ENCODE measurements around the gene YAP1. TPM values are rescaled to one million over a fixed set of nuclear protein-coding genes. Genes with fewer than 3 reads are reported as not detected.

Gene YAP1
- total RNA-seq, 1 experiment from 2014 or later = 158 TPM

DNA sequence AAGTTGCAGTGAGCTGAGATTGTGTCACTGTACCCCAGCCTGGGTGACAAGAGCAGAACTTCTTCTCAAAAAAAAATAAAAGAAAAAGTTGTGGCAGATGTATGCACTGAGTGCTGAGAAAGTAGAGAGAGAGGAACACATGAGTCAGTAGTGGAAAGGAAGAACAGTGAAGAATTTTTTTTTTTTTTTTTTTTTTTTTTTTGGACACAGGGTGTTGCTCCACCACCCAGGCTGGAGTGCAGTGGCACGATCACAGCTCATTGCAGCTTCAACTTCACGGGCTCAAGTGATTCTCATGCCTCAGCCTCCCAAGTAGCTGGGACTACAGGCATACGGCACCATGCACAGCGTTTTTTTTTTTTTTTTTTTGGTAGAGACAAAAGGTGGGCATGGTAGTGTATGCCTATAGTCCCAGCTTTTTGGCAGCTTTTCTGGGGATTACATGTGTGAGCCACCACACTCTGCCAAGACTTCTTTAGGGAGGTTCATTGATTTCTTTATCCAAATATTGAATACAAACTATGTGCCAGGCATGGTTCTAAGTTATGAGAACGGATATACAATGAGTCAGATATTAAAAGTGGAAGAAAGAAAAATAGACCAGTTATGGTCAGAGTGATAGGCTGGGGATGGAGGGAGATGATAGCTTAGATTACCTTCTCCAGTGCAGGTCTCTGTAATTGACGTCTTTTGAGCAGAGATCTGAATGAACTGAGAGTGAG lies 62.0 kb downstream of the YAP1 start:
- BruUV-seq (replicated peaks) = no TSS peak
- Mint-ChIP-seq H3K4me3 (ENCODE audit: unreplicated experiment) (peak overlapping the region; percentile 13), H3K4me1 (ENCODE audit: insufficient read depth, unreplicated experiment) (peaks cover 38% of the 10 kb centered on the region), H3K27ac (ENCODE audit: low read depth, unreplicated experiment) (peak overlapping the region; percentile 58), H3K27me3 (ENCODE audit: insufficient read depth, unreplicated experiment) (no peaks in the 10 kb centered on the region), H3K36me3 (ENCODE audit: insufficient read depth, unreplicated experiment) (peaks cover 33% of the 10 kb centered on the region), H3K9me3 (ENCODE audit: unreplicated experiment) (no peaks in the 10 kb centered on the region)
- intact Hi-C loops (cut with micrococcal nuclease) = no loop called here
- DNase-seq (ENCODE audit: unreplicated experiment) = peak; percentile 69
- TF ChIP-seq, protein P1, sequence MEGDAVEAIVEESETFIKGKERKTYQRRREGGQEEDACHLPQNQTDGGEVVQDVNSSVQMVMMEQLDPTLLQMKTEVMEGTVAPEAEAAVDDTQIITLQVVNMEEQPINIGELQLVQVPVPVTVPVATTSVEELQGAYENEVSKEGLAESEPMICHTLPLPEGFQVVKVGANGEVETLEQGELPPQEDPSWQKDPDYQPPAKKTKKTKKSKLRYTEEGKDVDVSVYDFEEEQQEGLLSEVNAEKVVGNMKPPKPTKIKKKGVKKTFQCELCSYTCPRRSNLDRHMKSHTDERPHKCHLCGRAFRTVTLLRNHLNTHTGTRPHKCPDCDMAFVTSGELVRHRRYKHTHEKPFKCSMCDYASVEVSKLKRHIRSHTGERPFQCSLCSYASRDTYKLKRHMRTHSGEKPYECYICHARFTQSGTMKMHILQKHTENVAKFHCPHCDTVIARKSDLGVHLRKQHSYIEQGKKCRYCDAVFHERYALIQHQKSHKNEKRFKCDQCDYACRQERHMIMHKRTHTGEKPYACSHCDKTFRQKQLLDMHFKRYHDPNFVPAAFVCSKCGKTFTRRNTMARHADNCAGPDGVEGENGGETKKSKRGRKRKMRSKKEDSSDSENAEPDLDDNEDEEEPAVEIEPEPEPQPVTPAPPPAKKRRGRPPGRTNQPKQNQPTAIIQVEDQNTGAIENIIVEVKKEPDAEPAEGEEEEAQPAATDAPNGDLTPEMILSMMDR (IDR thresholded peaks at IDR 0.05; ENCODE audit: unreplicated experiment) = no peak
- ChIA-PET POLR2A (interaction anchor here (1.1 to 7.5 kb wide), 9 partner anchors 10 to 96 kb away, joined by 4 to 73 read pairs (median 7); no protein-coding TSS in a partner anchor), CTCF (interaction anchor here (0.6 to 2.1 kb wide), 7 partner anchors 27 to 312 kb away, joined by 3 to 6 read pairs (median 3); no protein-coding TSS in a partner anchor)

DNA sequence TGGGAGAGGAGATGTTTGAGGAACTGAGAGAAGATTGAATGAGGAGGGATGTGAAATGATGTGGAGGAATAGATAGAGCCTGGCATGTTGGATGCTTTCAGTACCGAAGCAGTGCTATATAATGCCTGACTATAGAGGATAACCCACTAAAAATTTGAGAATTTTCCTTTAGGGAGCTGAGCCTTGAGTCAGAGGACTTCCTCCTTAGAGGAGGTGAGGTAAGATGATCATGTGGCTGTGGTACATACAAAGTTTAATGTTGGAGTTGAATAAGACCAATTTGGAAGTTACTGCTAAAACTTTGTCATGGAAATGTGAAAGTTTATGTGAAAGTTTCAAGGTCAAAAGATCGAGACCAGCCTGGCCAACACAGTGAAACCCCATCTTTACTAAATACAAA lies 66.9 kb downstream of the YAP1 start:
- H3K4me1 Mint-ChIP-seq (ENCODE audit: insufficient read depth, unreplicated experiment) = peaks cover 43% of the 10 kb centered on the region
- TF ChIP-seq, protein P1 (IDR thresholded peaks at IDR 0.05; ENCODE audit: unreplicated experiment) = no peak
- no peaks in the 10 kb centered on the region for H3K27me3 Mint-ChIP-seq (ENCODE audit: insufficient read depth, unreplicated experiment)
- POLR2A ChIA-PET = interaction anchor here (0.5 to 3.9 kb wide), 10 partner anchors 15 to 92 kb away, joined by 3 to 46 read pairs (median 6); no protein-coding TSS in a partner anchor
- CTCF ChIA-PET = interaction anchor here (1.2 to 1.5 kb wide), 3 partner anchors 49 to 92 kb away, joined by 3 to 4 read pairs (median 4); no protein-coding TSS in a partner anchor
- no peak for DNase-seq (ENCODE audit: unreplicated experiment)
- H3K4me3 Mint-ChIP-seq (ENCODE audit: unreplicated experiment) = no peak overlapping the region
- H3K36me3 Mint-ChIP-seq (ENCODE audit: insufficient read depth, unreplicated experiment) = peaks cover 74% of the 10 kb centered on the region
- H3K27ac Mint-ChIP-seq (ENCODE audit: low read depth, unreplicated experiment) = peak overlapping the region; percentile 17
- peaks cover 7% of the 10 kb centered on the region for H3K9me3 Mint-ChIP-seq (ENCODE audit: unreplicated experiment)
- intact Hi-C loops (cut with micrococcal nuclease) = loop anchor here (5.0 kb wide), 1 partner anchor 315 kb away; no protein-coding TSS in a partner anchor
- BruUV-seq (replicated peaks) = no TSS peak

DNA sequence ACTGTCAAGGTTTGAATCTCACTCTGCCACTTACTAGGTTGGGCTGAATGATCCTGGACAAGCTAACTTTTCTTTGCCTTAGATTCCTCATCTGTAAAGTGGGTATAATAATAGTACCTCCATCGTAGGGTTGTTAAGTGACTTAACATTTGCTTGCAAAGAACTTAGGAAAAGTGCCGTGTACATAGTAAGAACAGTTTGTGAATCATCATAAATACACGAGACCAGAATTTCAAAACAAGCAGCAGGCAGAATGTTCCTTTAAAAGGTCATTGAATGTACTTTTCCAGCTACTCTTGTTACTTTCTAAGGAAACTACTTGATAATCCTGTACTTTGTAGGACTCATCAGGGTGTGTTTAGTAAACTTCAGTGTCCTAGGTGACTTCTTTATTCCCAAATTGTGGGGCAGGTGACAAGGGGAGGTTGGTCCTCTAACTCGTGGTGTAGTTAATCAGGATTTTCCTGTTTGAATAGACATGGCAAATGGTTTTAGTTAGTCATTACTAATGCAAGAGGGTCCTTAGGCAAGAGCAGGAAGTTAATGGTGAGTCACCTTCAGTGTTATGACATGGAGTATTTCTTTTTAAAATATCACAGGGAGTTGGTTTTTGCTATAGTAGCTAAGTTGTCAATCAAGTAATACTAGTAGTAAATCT lies 67.9 kb downstream of the YAP1 start:
- Mint-ChIP-seq H3K9me3 (ENCODE audit: unreplicated experiment) (peaks cover 7% of the 10 kb centered on the region), H3K4me3 (ENCODE audit: unreplicated experiment) (peak overlapping the region; percentile 49), H3K27me3 (ENCODE audit: insufficient read depth, unreplicated experiment) (no peaks in the 10 kb centered on the region), H3K27ac (ENCODE audit: low read depth, unreplicated experiment) (peak overlapping the region; percentile 17), H3K4me1 (ENCODE audit: insufficient read depth, unreplicated experiment) (peaks cover 38% of the 10 kb centered on the region), H3K36me3 (ENCODE audit: insufficient read depth, unreplicated experiment) (peaks cover 83% of the 10 kb centered on the region)
- DNase-seq (ENCODE audit: unreplicated experiment) = peak; percentile 92
- BruUV-seq (replicated peaks) = TSS peak; percentile 77
- intact Hi-C loops (cut with micrococcal nuclease) = loop anchor here (1.0 to 5.0 kb wide), 2 partner anchors 66 to 316 kb away; no protein-coding TSS in a partner anchor
- POLR2A ChIA-PET = interaction anchor here (0.6 to 3.9 kb wide), 34 partner anchors 8 to 263 kb away, joined by 3 to 46 read pairs (median 4); partner anchors contain the start of genes CEP126, CFAP300 and YAP1
- CTCF ChIA-PET = interaction anchor here (0.6 to 1.5 kb wide), 6 partner anchors 50 to 314 kb away, joined by 3 to 4 read pairs (median 3); partner anchors contain the start of gene YAP1
- TF ChIP-seq, protein P1 (IDR thresholded peaks at IDR 0.05; ENCODE audit: unreplicated experiment) = no peak

DNA sequence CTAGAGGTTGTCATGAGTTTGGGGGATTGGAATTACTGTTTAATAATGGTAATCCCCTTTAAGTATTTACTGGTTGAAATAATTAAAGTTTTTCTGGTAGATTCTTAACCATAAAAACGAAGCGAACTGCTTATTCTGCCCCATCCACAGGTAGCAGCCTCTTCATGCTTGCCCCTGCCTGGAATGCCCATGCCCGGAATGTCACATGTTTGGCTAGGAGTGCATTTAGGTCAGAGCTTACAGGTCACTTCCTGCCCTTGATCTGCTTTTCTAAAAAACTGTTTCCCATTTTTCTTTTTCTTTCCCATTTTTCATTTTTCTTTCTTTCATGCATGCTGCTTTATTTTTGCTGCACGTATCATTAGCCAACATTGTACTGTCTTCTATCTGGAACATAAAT lies 69.1 kb downstream of the YAP1 start:
- ChIA-PET POLR2A (interaction anchor here (0.9 to 3.9 kb wide), 13 partner anchors 9 to 170 kb away, joined by 3 to 46 read pairs (median 5); partner anchors contain the start of gene YAP1), CTCF (no interaction called here)
- DNase-seq (ENCODE audit: unreplicated experiment) = no peak
- Mint-ChIP-seq H3K9me3 (ENCODE audit: unreplicated experiment) (peaks cover 7% of the 10 kb centered on the region), H3K27me3 (ENCODE audit: insufficient read depth, unreplicated experiment) (no peaks in the 10 kb centered on the region), H3K4me1 (ENCODE audit: insufficient read depth, unreplicated experiment) (peaks cover 42% of the 10 kb centered on the region), H3K4me3 (ENCODE audit: unreplicated experiment) (peak overlapping the region; percentile 10), H3K27ac (ENCODE audit: low read depth, unreplicated experiment) (peak overlapping the region; percentile 57), H3K36me3 (ENCODE audit: insufficient read depth, unreplicated experiment) (peaks cover 88% of the 10 kb centered on the region)
- TF ChIP-seq, protein P1 (IDR thresholded peaks at IDR 0.05; ENCODE audit: unreplicated experiment) = no peak
- intact Hi-C loops (cut with micrococcal nuclease) = loop anchor here (5.0 kb wide), 1 partner anchor 317 kb away; no protein-coding TSS in a partner anchor
- BruUV-seq (replicated peaks) = no TSS peak

Data from MCF 10A (cell line).